HG02798 (cell line): ENCODE results near the gene SLC9A2.

ENCODE experiments used
- ATAC-seq: cut with Tn5 transposase; IDR thresholded peaks from one replicate; pipeline ENCODE4 v1.9.1; 2021; ENCODE audit warnings: mild to moderate bottlenecking; ENCODE audit not compliant: unreplicated experiment, poor library complexity

The SLC9A2 gene

DNA sequence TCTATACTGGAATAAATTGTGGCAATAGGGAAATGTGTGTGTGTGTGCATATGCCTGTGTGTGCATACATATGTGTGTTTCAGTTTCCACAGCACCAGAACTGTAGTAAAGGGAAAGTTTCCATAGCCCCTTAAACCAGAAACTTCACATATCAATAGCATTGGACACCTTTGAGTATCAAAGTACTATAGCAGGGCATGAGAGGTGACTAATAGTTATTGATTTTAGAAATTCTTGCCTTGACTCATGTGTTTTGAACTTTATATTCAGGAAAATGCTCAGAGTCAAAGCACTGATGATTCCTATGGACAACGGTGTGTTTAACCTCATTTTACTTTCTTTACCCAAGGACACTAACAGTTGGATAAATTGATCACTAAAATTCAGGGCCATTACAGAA lies 50.0 kb downstream of the SLC9A2 start:
- ATAC-seq: no peak

GRCh38 chr2:102672107-102672776 lies 52.9 kb downstream of the SLC9A2 start:
- no peak for ATAC-seq

GRCh38 chr2:102674370-102674769 lies 55.0 kb downstream of the SLC9A2 start:
- no peak for ATAC-seq

DNA sequence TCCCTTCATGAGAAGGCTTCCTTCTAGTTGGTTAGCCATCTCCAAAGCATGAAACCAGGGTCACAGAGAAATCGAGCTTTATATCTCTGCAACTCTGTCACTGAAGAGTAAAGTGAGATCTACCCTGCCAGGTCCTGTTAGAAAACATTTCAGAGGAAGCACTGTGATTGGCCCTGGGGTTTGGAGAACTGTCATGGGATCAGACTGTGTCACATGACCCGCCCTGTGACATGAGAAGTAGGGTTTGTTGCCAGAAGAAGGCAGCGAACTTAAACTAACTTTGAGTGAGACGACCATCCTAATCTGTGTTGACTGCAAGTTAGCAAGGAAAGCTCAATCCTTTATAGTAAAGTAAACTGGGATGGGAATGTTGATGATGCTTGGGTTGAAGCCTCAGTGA lies 55.5 kb downstream of the SLC9A2 start:
- ATAC-seq: no peak

DNA sequence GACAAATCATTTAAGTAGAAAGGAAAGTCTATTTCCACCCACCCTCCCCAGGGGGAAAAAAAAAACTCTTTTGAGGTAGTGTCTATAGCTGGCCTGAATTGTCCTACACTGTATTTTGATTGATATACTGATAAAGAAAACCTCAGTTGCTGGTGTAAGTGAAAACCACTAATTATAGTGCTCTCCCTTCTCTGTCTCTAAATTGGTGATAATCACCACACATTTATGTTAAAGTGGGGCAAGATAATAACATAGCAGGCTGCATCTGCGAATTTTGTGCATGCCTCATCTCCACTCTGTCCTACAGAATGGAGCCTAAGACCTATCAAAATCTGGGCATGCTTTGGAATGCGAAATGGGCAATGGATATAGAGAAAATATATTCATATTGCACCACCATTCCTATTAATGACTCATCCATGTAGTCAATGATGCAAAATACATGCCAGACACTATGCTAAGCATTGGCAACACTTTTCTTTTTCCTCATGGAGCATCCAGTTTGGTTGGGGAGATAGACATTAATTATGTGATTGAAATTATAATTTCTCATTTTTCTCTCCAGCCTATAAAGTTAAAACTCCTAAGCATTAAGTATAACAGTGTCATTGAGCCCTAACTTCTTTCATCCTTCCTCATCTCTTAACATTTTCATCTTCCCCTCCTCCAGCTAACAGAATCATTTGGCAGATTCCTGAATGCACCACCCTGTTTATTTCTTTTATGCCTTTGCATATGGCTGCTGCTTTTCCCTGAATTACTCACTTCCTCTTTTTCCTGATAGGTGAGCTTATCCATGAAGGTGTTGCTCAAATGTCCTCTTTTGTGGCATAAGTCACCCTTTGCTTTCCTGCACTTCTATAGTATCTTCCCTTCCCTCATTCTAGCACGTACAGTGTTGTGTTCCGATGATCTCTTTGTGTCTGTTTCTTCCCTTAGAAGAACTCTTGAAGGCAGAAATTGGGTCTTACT lies 58.2 kb downstream of the SLC9A2 start:
- no peak for ATAC-seq

- no peak for ATAC-seq
These were observed 59.1 kb downstream of the SLC9A2 start for GRCh38 chr2:102678442-102678841.

GRCh38 chr2:102686479-102687439 lies 67.4 kb downstream of the SLC9A2 start:
- no peak for ATAC-seq

GRCh38 chr2:102690012-102690411 lies 70.7 kb downstream of the SLC9A2 start:
- ATAC-seq: no peak

DNA sequence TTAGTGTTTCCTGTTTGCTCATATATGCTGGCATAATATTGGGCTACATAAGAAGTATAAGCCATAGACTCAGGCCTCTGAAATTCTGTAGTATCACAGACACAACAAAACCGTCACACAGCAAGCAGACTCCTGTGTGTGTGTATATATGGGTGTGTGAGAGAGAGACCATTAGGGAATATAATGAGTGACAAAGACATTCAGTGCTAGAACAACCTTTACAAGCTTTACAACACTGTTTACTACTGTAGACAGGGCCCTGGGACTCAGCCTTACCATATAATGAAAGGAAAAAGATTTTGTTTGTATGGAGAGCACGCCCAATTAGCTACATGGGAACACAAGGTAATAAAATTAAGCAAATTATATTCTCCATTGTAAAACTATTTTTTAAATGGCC lies 77.1 kb downstream of the SLC9A2 start:
- no peak for ATAC-seq

DNA sequence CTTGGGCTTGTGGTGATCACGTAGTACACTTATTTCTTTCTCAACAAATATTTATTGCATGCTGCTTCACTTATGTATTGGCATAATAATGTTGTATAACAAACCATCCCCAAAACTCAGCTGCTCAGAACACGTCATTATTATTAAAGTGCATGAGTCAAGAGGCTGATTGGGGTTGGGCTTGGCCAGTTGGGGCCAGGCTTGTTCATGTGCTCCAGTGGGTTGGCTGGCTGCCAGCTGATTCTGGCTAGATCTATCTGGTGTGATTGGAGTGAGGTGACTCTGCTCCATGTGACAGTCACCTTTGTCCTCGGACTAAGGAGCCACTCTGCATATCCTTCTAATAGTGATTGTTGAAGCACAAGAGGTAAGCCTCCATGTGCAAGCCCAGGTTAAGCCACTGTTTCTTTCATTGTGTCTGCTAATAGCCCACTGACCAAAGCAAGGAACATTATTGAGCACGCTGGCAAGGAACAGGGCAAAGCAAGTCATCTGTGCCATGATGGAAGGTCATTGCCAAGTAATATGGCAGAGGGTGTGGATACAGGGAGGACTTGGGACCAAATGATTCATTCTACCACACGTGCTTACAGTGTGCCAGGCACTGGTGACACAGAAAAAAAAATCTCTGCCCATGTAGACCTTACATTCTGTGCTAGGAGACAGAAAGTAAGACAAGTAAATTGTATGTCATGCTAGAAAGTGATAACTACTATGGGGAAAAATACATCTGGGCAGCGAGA lies 79.2 kb downstream of the SLC9A2 start:
- no peak for ATAC-seq

GRCh38 chr2:102703305-102703704 lies 84.0 kb downstream of the SLC9A2 start:
- no peak for ATAC-seq

DNA sequence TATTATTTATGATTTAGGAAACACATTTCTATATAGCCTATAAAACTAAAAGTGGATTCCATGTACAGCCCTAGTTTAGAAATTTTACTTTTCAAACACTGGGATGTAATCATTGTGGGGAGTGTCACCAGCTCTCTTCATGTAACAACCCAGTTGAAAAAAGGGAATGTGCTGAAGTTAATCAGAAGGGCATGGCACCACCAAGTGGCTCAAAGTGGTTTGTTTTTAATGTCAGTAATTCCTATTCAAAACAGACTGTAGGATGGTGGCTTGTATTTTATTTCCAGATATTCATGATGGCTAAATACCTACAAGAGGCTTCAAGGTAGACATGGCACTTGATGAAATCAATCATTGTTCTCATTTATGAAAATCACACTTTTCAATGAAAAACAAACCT lies 84.4 kb downstream of the SLC9A2 start:
- ATAC-seq: no peak

DNA sequence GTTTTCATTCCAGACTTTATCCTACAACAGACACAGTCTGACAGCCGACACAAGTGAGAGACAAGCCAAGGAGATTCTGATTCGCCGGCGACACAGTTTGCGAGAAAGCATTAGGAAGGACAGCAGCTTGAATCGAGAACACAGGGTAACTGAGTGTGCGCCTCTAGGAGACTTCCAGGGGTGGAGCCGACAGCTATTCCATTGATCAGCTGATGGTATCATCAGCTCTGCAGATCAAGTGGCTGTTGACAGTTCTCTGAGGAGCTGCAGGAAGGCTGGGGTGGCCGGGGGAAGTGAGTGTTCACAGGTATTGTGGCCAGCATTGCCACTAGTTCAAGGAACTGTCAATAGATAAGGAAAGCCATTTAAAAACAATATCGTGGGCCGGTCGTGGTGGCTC lies 85.2 kb downstream of the SLC9A2 start:
- ATAC-seq: no peak

- ATAC-seq: no peak
These were observed 88.7 kb downstream of the SLC9A2 start for GRCh38 chr2:102707796-102708695.

GRCh38 chr2:102708847-102709559 lies 89.7 kb downstream of the SLC9A2 start:
- ATAC-seq: no peak

GRCh38 chr2:102717308-102718018 lies 98.1 kb downstream of the SLC9A2 start:
- ATAC-seq: no peak
